Ramos (cell line): ENCODE measurements around the gene PCDHAC2.

Experiments used
- in situ Hi-C: fragments of 300-500 bp; cut with MboI; formaldehyde crosslinking; loops from one replicate; pipeline ENCODE4 v1.14.3; 2022; ENCODE audit warnings: low sequenced_read_pairs; ENCODE audit not compliant: unreplicated experiment

PCDHAC2 gene

GRCh38 chr5:140966293-140967225 is at the start of gene PCDHAC2:
TSS of gene PCDHAC2 (plus strand) at chr5:140966476. CDS start at chr5:140966767, 291 bp downstream.
- in situ Hi-C loops, result no loop called here

GRCh38 chr5:140923601-140924000 is 42.7 kb upstream of the PCDHAC2 start:
- in situ Hi-C loops, result no loop called here

GRCh38 chr5:140925806-140926442 is 40.4 kb upstream of the PCDHAC2 start, which contains the start of gene PCDHAC1:
TSS of gene PCDHAC1 (plus strand) at chr5:140926299. CDS start at chr5:140926893, 594 bp downstream.
- in situ Hi-C loops, result no loop called here

- in situ Hi-C loops, result no loop called here
These were observed 39.6 kb upstream of the PCDHAC2 start for GRCh38 chr5:140926443-140927227.

GRCh38 chr5:140927228-140927573 is 39.1 kb upstream of the PCDHAC2 start:
- in situ Hi-C loops, result no loop called here

- in situ Hi-C loops, result no loop called here
These were observed 31.2 kb upstream of the PCDHAC2 start for GRCh38 chr5:140934964-140935606.

- in situ Hi-C loops, result no loop called here
These were observed 19.7 kb upstream of the PCDHAC2 start for GRCh38 chr5:140946578-140946977.

GRCh38 chr5:140951636-140952035 is 14.6 kb upstream of the PCDHAC2 start:
- in situ Hi-C loops, result no loop called here

- in situ Hi-C loops, result no loop called here
These were observed 13.0 kb upstream of the PCDHAC2 start for GRCh38 chr5:140953234-140953633.

GRCh38 chr5:140962190-140962589 is 4.1 kb upstream of the PCDHAC2 start:
- in situ Hi-C loops, result no loop called here

- in situ Hi-C loops, result no loop called here
These were observed 1.9 kb upstream of the PCDHAC2 start for GRCh38 chr5:140964356-140964755.

GRCh38 chr5:140965905-140966292 is 377 bp upstream of the PCDHAC2 start:
- in situ Hi-C loops, result no loop called here

GRCh38 chr5:140967226-140967893 is 1.1 kb downstream of the PCDHAC2 start:
- in situ Hi-C loops, result no loop called here

- in situ Hi-C loops, result no loop called here
These were observed 3.6 kb downstream of the PCDHAC2 start for GRCh38 chr5:140969880-140970279.

- in situ Hi-C loops, result no loop called here
These were observed 7.3 kb downstream of the PCDHAC2 start for GRCh38 chr5:140973550-140973949.

GRCh38 chr5:140977003-140977402 is 10.7 kb downstream of the PCDHAC2 start:
- in situ Hi-C loops, result no loop called here

- in situ Hi-C loops, result no loop called here
These were observed 12.0 kb downstream of the PCDHAC2 start for GRCh38 chr5:140978260-140978659.

- in situ Hi-C loops, result no loop called here
These were observed 12.7 kb downstream of the PCDHAC2 start for GRCh38 chr5:140978983-140979382.

GRCh38 chr5:140982083-140982716 is 15.9 kb downstream of the PCDHAC2 start:
- in situ Hi-C loops, result no loop called here
